HL-60 (cell line): Measurements from ENCODE around the gene ZNF611.

Experiments
- DNase-seq, 2 experiments: peaks; one replicate each; pipeline ENCODE4 v3.0.0-alpha.2; 2010 to 2020; ENCODE audit warnings: low read depth in 1 of 2, low spot score in 1 of 2
- H3K27ac ChIP-seq: fragments of 250-450 bp; sonication (Bioruptor Pico); replicated peaks from 2 replicates; pipeline ENCODE4 v1.5.1; 2020; ENCODE audit warnings: mild to moderate bottlenecking, moderate library complexity
- H3K27me3 ChIP-seq: fragments of 250-450 bp; sonication (Bioruptor Pico); 2 replicates; pipeline ENCODE4 v1.5.1; 2021; ENCODE audit warnings: mild to moderate bottlenecking, moderate library complexity; ENCODE audit not compliant: insufficient read depth, poor library complexity, severe bottlenecking
- H3K4me3 ChIP-seq: replicated peaks from 2 replicates; pipeline ENCODE4 v1.5.1; 2011; ENCODE audit warnings: mild to moderate bottlenecking, control low read depth, low read length; ENCODE audit not compliant: insufficient read depth
- GABPA ChIP-seq: IDR thresholded peaks from 2 replicates; pipeline ENCODE4 v1.6.1; 2012; ENCODE audit warnings: low read depth
- POLR2AphosphoS5 ChIP-seq: IDR thresholded peaks from 2 replicates; pipeline ENCODE4 v1.6.1; 2012; ENCODE audit warnings: low read depth
- SPI1 ChIP-seq: IDR thresholded peaks from 2 replicates; pipeline ENCODE4 v1.6.1; 2012; ENCODE audit warnings: low read depth, mild to moderate bottlenecking, borderline replicate concordance
- TF ChIP-seq, protein P1 (sequence below): IDR thresholded peaks from 2 replicates; pipeline ENCODE4 v1.6.1; 2012; ENCODE audit warnings: low read depth; ENCODE audit not compliant: insufficient replicate concordance
- TF ChIP-seq, protein P2 (sequence below): IDR thresholded peaks from one replicate; pipeline ENCODE4 v1.5.1; 2011; ENCODE audit warnings: low read length, control low read depth, inconsistent platforms; ENCODE audit not compliant: insufficient read depth

The ZNF611 gene

DNA sequence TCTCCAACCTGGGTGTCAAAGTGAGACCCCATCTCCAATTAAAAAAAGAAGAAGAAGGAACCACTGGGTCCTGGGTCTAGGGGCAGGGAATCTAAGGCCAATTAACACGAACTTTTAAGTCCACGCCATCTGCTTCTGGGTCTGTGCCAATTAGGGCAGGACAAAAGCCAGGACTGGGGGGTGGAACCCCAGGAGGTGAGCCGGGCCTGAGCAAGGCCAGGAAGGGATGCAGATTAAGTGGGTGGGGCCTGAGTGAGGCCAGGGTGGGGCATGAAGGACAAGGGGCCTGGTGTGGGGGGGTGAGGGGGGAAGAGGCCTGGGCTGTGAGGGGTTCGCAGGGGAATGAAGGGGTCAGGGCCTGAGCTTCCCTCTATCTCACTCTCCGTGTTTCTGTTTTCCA lies 70.4 kb downstream of the ZNF611 start:
- DNase-seq: no peak
- no peak for TF ChIP-seq POLR2AphosphoS5
- TF ChIP-seq SPI1: no peak
- TF ChIP-seq, protein P1, sequence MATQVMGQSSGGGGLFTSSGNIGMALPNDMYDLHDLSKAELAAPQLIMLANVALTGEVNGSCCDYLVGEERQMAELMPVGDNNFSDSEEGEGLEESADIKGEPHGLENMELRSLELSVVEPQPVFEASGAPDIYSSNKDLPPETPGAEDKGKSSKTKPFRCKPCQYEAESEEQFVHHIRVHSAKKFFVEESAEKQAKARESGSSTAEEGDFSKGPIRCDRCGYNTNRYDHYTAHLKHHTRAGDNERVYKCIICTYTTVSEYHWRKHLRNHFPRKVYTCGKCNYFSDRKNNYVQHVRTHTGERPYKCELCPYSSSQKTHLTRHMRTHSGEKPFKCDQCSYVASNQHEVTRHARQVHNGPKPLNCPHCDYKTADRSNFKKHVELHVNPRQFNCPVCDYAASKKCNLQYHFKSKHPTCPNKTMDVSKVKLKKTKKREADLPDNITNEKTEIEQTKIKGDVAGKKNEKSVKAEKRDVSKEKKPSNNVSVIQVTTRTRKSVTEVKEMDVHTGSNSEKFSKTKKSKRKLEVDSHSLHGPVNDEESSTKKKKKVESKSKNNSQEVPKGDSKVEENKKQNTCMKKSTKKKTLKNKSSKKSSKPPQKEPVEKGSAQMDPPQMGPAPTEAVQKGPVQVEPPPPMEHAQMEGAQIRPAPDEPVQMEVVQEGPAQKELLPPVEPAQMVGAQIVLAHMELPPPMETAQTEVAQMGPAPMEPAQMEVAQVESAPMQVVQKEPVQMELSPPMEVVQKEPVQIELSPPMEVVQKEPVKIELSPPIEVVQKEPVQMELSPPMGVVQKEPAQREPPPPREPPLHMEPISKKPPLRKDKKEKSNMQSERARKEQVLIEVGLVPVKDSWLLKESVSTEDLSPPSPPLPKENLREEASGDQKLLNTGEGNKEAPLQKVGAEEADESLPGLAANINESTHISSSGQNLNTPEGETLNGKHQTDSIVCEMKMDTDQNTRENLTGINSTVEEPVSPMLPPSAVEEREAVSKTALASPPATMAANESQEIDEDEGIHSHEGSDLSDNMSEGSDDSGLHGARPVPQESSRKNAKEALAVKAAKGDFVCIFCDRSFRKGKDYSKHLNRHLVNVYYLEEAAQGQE: no peak
- no peak for TF ChIP-seq GABPA
- TF ChIP-seq, protein P2, sequence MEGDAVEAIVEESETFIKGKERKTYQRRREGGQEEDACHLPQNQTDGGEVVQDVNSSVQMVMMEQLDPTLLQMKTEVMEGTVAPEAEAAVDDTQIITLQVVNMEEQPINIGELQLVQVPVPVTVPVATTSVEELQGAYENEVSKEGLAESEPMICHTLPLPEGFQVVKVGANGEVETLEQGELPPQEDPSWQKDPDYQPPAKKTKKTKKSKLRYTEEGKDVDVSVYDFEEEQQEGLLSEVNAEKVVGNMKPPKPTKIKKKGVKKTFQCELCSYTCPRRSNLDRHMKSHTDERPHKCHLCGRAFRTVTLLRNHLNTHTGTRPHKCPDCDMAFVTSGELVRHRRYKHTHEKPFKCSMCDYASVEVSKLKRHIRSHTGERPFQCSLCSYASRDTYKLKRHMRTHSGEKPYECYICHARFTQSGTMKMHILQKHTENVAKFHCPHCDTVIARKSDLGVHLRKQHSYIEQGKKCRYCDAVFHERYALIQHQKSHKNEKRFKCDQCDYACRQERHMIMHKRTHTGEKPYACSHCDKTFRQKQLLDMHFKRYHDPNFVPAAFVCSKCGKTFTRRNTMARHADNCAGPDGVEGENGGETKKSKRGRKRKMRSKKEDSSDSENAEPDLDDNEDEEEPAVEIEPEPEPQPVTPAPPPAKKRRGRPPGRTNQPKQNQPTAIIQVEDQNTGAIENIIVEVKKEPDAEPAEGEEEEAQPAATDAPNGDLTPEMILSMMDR: no peak
- Histone ChIP-seq H3K27me3 (no peaks in the 10 kb centered on the region), H3K27ac (no peak overlapping the region), H3K4me3 (no peak overlapping the region)

DNA sequence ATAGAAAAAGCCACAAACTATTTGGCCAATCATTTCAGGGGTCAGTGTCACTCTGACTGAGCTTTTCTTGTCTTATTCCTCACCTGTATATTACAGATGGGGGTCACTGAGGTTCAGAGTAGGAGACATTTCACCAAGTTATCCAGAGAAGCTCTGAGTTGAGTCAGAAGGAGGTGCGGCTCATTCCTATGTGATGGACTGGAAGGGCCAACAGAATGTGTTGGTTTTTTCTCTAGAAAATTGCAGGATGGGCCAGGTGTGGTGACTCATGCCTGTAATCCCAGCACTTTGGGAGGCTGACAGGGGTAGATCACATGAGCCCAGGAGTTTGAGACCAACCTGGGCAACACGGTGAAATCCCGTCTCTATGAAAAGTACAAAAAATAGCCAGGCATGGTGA lies 72.2 kb downstream of the ZNF611 start:
- no peak overlapping the region for H3K27ac ChIP-seq
- DNase-seq: no peak
- no peak overlapping the region for H3K4me3 ChIP-seq
- H3K27me3 ChIP-seq: no peaks in the 10 kb centered on the region
- TF ChIP-seq, protein P2: no peak
- TF ChIP-seq SPI1: no peak
- TF ChIP-seq, protein P1: no peak
- TF ChIP-seq GABPA: no peak
- no peak for TF ChIP-seq POLR2AphosphoS5

DNA sequence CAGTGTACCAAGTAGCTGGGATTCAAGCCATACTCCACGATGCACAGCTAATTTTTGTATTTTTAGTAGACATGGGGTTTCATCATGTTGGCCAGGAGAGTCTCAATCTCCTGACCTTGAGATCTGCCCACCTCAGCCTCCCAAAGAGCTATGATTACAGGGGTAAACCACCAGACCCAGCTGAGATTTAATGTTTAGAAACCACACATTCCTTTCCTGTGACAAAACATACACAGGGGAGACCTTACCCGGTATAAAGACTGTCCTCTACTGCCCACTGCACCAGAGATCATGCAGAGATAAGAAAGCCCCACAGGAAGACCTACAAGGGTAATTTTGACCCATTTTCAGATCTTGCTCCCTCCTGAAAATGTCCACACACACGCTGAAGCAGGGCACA lies 73.9 kb downstream of the ZNF611 start:
- no peaks in the 10 kb centered on the region for H3K27me3 ChIP-seq
- TF ChIP-seq, protein P2: no peak
- TF ChIP-seq, protein P1: no peak
- TF ChIP-seq POLR2AphosphoS5: no peak
- TF ChIP-seq GABPA: no peak
- TF ChIP-seq SPI1: no peak
- no peak for DNase-seq
- H3K27ac ChIP-seq: no peak overlapping the region
- H3K4me3 ChIP-seq: no peak overlapping the region
